ENCODE data around the gene ST7. TPM values are rescaled to one million over a fixed set of nuclear protein-coding genes. Genes with fewer than 3 reads are reported as not detected.

The ST7 gene
- total and polyA plus RNA-seq, 2 donors (not counting 1 experiment from before 2014, with no cell fraction given), result 2.3 to 4.6 TPM

DNA sequence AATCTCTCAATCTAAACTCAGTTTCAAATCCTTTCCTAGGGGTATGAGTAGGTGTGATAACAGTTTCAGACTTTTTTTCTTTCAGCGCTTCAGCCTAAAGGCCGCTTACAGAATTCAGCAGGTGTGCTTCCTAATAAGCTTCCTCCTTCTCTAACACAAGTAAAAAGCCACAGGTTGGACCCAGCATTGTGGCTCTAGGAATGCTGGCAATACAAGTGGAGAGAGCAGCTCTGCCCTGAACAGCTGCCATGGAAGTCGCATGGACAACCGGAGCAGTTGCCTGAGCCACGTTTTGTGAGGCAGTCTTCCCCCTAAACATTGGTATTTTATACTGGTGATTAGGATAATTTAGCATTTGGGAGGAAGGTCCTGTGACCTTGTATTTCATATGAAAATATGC, 83.5 kb downstream of the ST7 start:
- H4K20me1 ChIP-seq (ENCODE audit: control insufficient read depth, insufficient read depth, low read length, poor library complexity, severe bottlenecking), result no peaks in the 10 kb centered on the region
- no peaks in the 10 kb centered on the region for H3K36me3 ChIP-seq (replicated peaks in 1 of 2; ENCODE audit: control extremely low read depth in 1 of 2, control insufficient read depth in 1 of 2, extremely low read depth in 1 of 2, insufficient read depth in 2 of 2, low read length in 1 of 2)
- H3K27ac ChIP-seq (ENCODE audit: low read length in 2 of 2), result no peak overlapping the region
- ATAC-seq (ENCODE audit: low read depth) (no peak), DNase-seq (no peak)
- no peaks in the 10 kb centered on the region for H3K9me3 Mint-ChIP-seq (ENCODE audit: insufficient read depth)
- no peaks in the 10 kb centered on the region for H3K79me2 ChIP-seq (ENCODE audit: control insufficient read depth, insufficient read depth, low read length)
- CTCF ChIA-PET, result no interaction called here
- H3K9ac ChIP-seq (ENCODE audit: low read length), result no peak overlapping the region
- H3K4me2 ChIP-seq (replicated peaks; ENCODE audit: low read depth, low read length, poor library complexity, severe bottlenecking), result no peak overlapping the region
- no CpG with 5 or more reads among the region's 5 CpGs for WGBS (ENCODE audit: insufficient coverage)
- no peaks in the 10 kb centered on the region for H3K27me3 Mint-ChIP-seq
- no peak for TF ChIP-seq EZH2 (IDR thresholded peaks at IDR 0.05; ENCODE audit: borderline replicate concordance, insufficient read depth, low read depth, low read length, poor library complexity, severe bottlenecking)
- TF ChIP-seq, protein P1, sequence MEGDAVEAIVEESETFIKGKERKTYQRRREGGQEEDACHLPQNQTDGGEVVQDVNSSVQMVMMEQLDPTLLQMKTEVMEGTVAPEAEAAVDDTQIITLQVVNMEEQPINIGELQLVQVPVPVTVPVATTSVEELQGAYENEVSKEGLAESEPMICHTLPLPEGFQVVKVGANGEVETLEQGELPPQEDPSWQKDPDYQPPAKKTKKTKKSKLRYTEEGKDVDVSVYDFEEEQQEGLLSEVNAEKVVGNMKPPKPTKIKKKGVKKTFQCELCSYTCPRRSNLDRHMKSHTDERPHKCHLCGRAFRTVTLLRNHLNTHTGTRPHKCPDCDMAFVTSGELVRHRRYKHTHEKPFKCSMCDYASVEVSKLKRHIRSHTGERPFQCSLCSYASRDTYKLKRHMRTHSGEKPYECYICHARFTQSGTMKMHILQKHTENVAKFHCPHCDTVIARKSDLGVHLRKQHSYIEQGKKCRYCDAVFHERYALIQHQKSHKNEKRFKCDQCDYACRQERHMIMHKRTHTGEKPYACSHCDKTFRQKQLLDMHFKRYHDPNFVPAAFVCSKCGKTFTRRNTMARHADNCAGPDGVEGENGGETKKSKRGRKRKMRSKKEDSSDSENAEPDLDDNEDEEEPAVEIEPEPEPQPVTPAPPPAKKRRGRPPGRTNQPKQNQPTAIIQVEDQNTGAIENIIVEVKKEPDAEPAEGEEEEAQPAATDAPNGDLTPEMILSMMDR (IDR thresholded peaks at IDR 0.05), result no peak
- intact Hi-C loops (cut with micrococcal nuclease), result no loop called here
- no peaks in the 10 kb centered on the region for H3K9me3 ChIP-seq (ENCODE audit: control extremely low read depth in 1 of 3, control insufficient read depth in 2 of 3, insufficient read depth in 1 of 3, low read length in 2 of 3)
- no peaks in the 10 kb centered on the region for H3K4me1 Mint-ChIP-seq
- no peak overlapping the region for H3K4me3 Mint-ChIP-seq
- H3K27me3 ChIP-seq (replicated peaks in 1 of 4; ENCODE audit: control extremely low read depth in 1 of 4, control insufficient read depth in 3 of 4, insufficient read depth in 4 of 4, low read length in 3 of 4), result no peaks in the 10 kb centered on the region
- no peak overlapping the region for H2AFZ ChIP-seq (ENCODE audit: insufficient read depth, low read depth, low read length, poor library complexity, severe bottlenecking)
- H3K4me3 ChIP-seq (ENCODE audit: control extremely low read depth in 1 of 5, extremely low read depth in 1 of 5, insufficient read depth in 1 of 5, low read depth in 2 of 5, low read length in 4 of 5), result no peak overlapping the region
- POLR2A ChIA-PET, result no interaction called here
- H3K27ac Mint-ChIP-seq, result no peak overlapping the region
- H3K4me1 ChIP-seq (ENCODE audit: control insufficient read depth in 2 of 2, insufficient read depth in 2 of 2, low read length in 2 of 2), result no peaks in the 10 kb centered on the region

DNA sequence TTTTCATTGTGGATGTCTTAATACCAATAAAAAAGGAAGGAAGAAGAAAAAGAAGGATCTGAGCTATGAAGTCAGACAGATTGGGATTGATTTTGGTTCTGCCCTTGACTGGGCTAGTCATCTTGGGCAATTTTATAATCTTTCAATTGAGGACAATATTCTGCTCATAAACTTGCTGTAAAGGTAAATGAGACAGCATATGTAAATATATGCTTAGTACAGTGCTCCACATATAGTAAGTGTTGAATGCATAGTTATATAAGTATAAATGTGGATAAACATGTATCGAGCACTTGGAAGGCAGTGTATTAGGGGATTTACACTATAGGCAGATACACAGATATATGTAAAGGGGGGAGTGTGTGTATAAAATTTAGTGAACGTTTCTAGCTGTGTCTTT, 85.1 kb downstream of the ST7 start:
- no peak overlapping the region for H3K9ac ChIP-seq (ENCODE audit: low read length)
- Mint-ChIP-seq H3K4me1 (no peaks in the 10 kb centered on the region), H3K9me3 (ENCODE audit: insufficient read depth) (no peaks in the 10 kb centered on the region), H3K4me3 (no peak overlapping the region), H3K27ac (no peak overlapping the region), H3K27me3 (no peaks in the 10 kb centered on the region)
- no peaks in the 10 kb centered on the region for H3K27me3 ChIP-seq (replicated peaks in 1 of 4; ENCODE audit: control extremely low read depth in 1 of 4, control insufficient read depth in 3 of 4, insufficient read depth in 4 of 4, low read length in 3 of 4)
- no peak overlapping the region for H3K4me3 ChIP-seq (ENCODE audit: control extremely low read depth in 1 of 5, extremely low read depth in 1 of 5, insufficient read depth in 1 of 5, low read depth in 2 of 5, low read length in 4 of 5)
- TF ChIP-seq, protein P1 (IDR thresholded peaks at IDR 0.05), result no peak
- no peak for TF ChIP-seq EZH2 (IDR thresholded peaks at IDR 0.05; ENCODE audit: borderline replicate concordance, insufficient read depth, low read depth, low read length, poor library complexity, severe bottlenecking)
- ChIA-PET POLR2A (no interaction called here), CTCF (interaction anchor here (1.0 kb wide), 1 partner anchor 50 kb away, joined by 3 read pairs; no protein-coding TSS in a partner anchor)
- ATAC-seq (ENCODE audit: low read depth) (no peak), DNase-seq (no peak)
- H4K20me1 ChIP-seq (ENCODE audit: control insufficient read depth, insufficient read depth, low read length, poor library complexity, severe bottlenecking), result no peaks in the 10 kb centered on the region
- no peak overlapping the region for H3K4me2 ChIP-seq (replicated peaks; ENCODE audit: low read depth, low read length, poor library complexity, severe bottlenecking)
- H2AFZ ChIP-seq (ENCODE audit: insufficient read depth, low read depth, low read length, poor library complexity, severe bottlenecking), result no peak overlapping the region
- H3K27ac ChIP-seq (ENCODE audit: low read length in 2 of 2), result no peak overlapping the region
- no peaks in the 10 kb centered on the region for H3K36me3 ChIP-seq (replicated peaks in 1 of 2; ENCODE audit: control extremely low read depth in 1 of 2, control insufficient read depth in 1 of 2, extremely low read depth in 1 of 2, insufficient read depth in 2 of 2, low read length in 1 of 2)
- intact Hi-C loops (cut with micrococcal nuclease), result no loop called here
- H3K79me2 ChIP-seq (ENCODE audit: control insufficient read depth, insufficient read depth, low read length), result no peaks in the 10 kb centered on the region
- no peaks in the 10 kb centered on the region for H3K9me3 ChIP-seq (ENCODE audit: control extremely low read depth in 1 of 3, control insufficient read depth in 2 of 3, insufficient read depth in 1 of 3, low read length in 2 of 3)
- WGBS (ENCODE audit: insufficient coverage), result no CpG with 5 or more reads among the region's 2 CpGs
- H3K4me1 ChIP-seq (ENCODE audit: control insufficient read depth in 2 of 2, insufficient read depth in 2 of 2, low read length in 2 of 2), result no peaks in the 10 kb centered on the region
